CD4-positive, alpha-beta T cell (primary cell): ENCODE measurements around the gene ELMO1. TPM values are rescaled to one million over a fixed set of nuclear protein-coding genes. Genes with fewer than 3 reads are reported as not detected.

Source experiments
- ATAC-seq: fragments of 200-7000 bp; cut with Tn5 transposase; one replicate; pipeline ENCODE4 v1.10.0; 2022; ENCODE audit warnings: mild to moderate bottlenecking; ENCODE audit not compliant: poor library complexity
- CTCF ChIA-PET: fragments of 350-600 bp; sonication (Branson Sonifier 250); formaldehyde crosslinking; loops from one replicate; lab custom pipeline; 2021; ENCODE audit warnings: antibody characterized with exemption, inconsistent platforms; lab: Charles Lee
- POLR2A ChIA-PET: fragments of 350-600 bp; sonication (Branson Sonifier 250); formaldehyde crosslinking; loops from one replicate; lab custom pipeline; 2021; ENCODE audit warnings: antibody characterized with exemption, inconsistent platforms; lab: Charles Lee
- DNase-seq, 14 experiments: peaks; one replicate each; pipeline ENCODE4 v3.0.0-alpha.2; 2013 to 2020; ENCODE audit warnings: mixed read lengths in 2 of 14
- H3K27ac ChIP-seq, 2 donors: one replicate each; pipeline versions ENCODE4 v1.5.1 to v1.7.0; 2013; ENCODE audit warnings: low read length in 2 of 2, low read depth in 1 of 2, mild to moderate bottlenecking in 1 of 2
- H3K27me3 ChIP-seq, 2 experiments: 1 replicate in 1 of 2; 2 replicates in 1 of 2; pipeline versions ENCODE4 v1.6.1 to v1.7.0; 2013; ENCODE audit warnings: low read length in 2 of 2, control low read depth in 1 of 2, mild to moderate bottlenecking in 1 of 2, moderate library complexity in 1 of 2; ENCODE audit not compliant: insufficient read depth in 2 of 2, control insufficient read depth in 1 of 2
- H3K36me3 ChIP-seq: one replicate; pipeline ENCODE4 v1.6.1; 2013; ENCODE audit warnings: low read length, control low read depth; ENCODE audit not compliant: insufficient read depth
- H3K4me1 ChIP-seq: one replicate; pipeline ENCODE4 v1.6.1; 2013; ENCODE audit warnings: low read length, control low read depth; ENCODE audit not compliant: insufficient read depth
- H3K4me3 ChIP-seq: one replicate; pipeline ENCODE4 v1.5.1; 2013; ENCODE audit warnings: mild to moderate bottlenecking, low read length, moderate library complexity
- H3K9me3 ChIP-seq, 2 experiments: 1 replicate in 1 of 2; 2 replicates in 1 of 2; pipeline versions ENCODE4 v1.6.1 to v1.7.0; 2013; ENCODE audit warnings: low read length in 2 of 2, mild to moderate bottlenecking in 2 of 2, control low read depth in 1 of 2, moderate library complexity in 1 of 2; ENCODE audit not compliant: control insufficient read depth in 1 of 2, insufficient read depth in 1 of 2
- H3K27ac Mint-ChIP-seq: one replicate; pipeline ENCODE4 v1.8.0; 2020; ENCODE audit warnings: mixed read lengths
- H3K27me3 Mint-ChIP-seq: one replicate; pipeline ENCODE4 v1.8.0; 2021; ENCODE audit warnings: mixed read lengths
- H3K36me3 Mint-ChIP-seq: one replicate; pipeline ENCODE4 v1.8.0; 2021; ENCODE audit warnings: low read depth, mixed read lengths
- H3K4me1 Mint-ChIP-seq: one replicate; pipeline ENCODE4 v1.8.0; 2021; ENCODE audit warnings: low read depth, mixed read lengths
- H3K4me3 Mint-ChIP-seq: one replicate; pipeline ENCODE4 v1.8.0; 2020; ENCODE audit warnings: mild to moderate bottlenecking, mixed read lengths
- H3K9me3 Mint-ChIP-seq: one replicate; pipeline ENCODE4 v1.8.0; 2020; ENCODE audit warnings: mixed read lengths
- CTCF ChIP-seq: fragments of 200-600 bp; IDR thresholded peaks from one replicate; pipeline ENCODE4 v1.8.0; 2022; ENCODE audit warnings: antibody characterized with exemption, mild to moderate bottlenecking
- intact Hi-C, 2 experiments: fragments of 100-400 bp; cut with DNase I in 1 of 2; cut with micrococcal nuclease in 1 of 2; formaldehyde crosslinking; loops; one replicate each; pipeline versions ENCODE4 v1.15.1 to v1.9.0; 2023 to 2025; cut with DNase I, micrococcal nuclease
- total RNA-seq, 174 experiments: library from RNA in 2 of 174; stranded (reverse) in 2 of 174; gene quantifications; one replicate each; pipeline ENCODE4 v1.2.3 and lab custom pipeline; 2021 to 2026

Gene ELMO1
- total RNA-seq, 2 experiments from 2014 or later, result 117 to 120 TPM

GRCh38 chr7:37097983-37098382 lies 350.7 kb downstream of the ELMO1 start:
- Mint-ChIP-seq H3K4me3 (no peak overlapping the region), H3K9me3 (no peaks in the 10 kb centered on the region), H3K4me1 (peaks cover 42% of the 10 kb centered on the region), H3K27me3 (no peaks in the 10 kb centered on the region), H3K36me3 (peaks cover 52% of the 10 kb centered on the region), H3K27ac (peak overlapping the region; percentile 9)
- CTCF ChIA-PET, result interaction anchor here (0.7 kb wide), 1 partner anchor 427 kb away, joined by 3 read pairs; no protein-coding TSS in a partner anchor
- POLR2A ChIA-PET, result no interaction called here
- TF ChIP-seq CTCF, result no peak
- Histone ChIP-seq H3K9me3 (no peaks in the 10 kb centered on the region), H3K36me3 (peaks cover 27% of the 10 kb centered on the region), H3K4me1 (peaks cover 17% of the 10 kb centered on the region), H3K4me3 (no peak overlapping the region), H3K27me3 (no peaks in the 10 kb centered on the region), H3K27ac (no peak overlapping the region)
- intact Hi-C loops, result no loop called here
- DNase-seq, result no peak
- ATAC-seq, result no peak

GRCh38 chr7:37097276-37097675 lies 351.4 kb downstream of the ELMO1 start:
- H3K27me3 Mint-ChIP-seq, result no peaks in the 10 kb centered on the region
- H3K27ac Mint-ChIP-seq, result no peak overlapping the region
- peaks cover 59% of the 10 kb centered on the region for H3K36me3 Mint-ChIP-seq
- H3K4me3 Mint-ChIP-seq, result no peak overlapping the region
- Histone ChIP-seq H3K27ac (no peak overlapping the region), H3K36me3 (peaks cover 27% of the 10 kb centered on the region), H3K4me1 (peaks cover 17% of the 10 kb centered on the region), H3K9me3 (no peaks in the 10 kb centered on the region), H3K4me3 (no peak overlapping the region), H3K27me3 (no peaks in the 10 kb centered on the region)
- DNase-seq (no peak), ATAC-seq (no peak)
- ChIA-PET POLR2A (no interaction called here), CTCF (no interaction called here)
- peak; percentile 23 for TF ChIP-seq CTCF
- H3K9me3 Mint-ChIP-seq, result no peaks in the 10 kb centered on the region
- intact Hi-C loops, result no loop called here
- peaks cover 35% of the 10 kb centered on the region for H3K4me1 Mint-ChIP-seq

GRCh38 chr7:37096341-37096740 lies 352.3 kb downstream of the ELMO1 start:
- H3K9me3 Mint-ChIP-seq, result no peaks in the 10 kb centered on the region
- H3K27ac Mint-ChIP-seq, result no peak overlapping the region
- H3K4me3 Mint-ChIP-seq, result no peak overlapping the region
- H3K27me3 ChIP-seq, result no peaks in the 10 kb centered on the region
- TF ChIP-seq CTCF, result no peak
- H3K9me3 ChIP-seq, result no peaks in the 10 kb centered on the region
- H3K36me3 ChIP-seq, result peaks cover 27% of the 10 kb centered on the region
- no peak overlapping the region for H3K27ac ChIP-seq
- H3K4me1 Mint-ChIP-seq, result peaks cover 28% of the 10 kb centered on the region
- DNase-seq (no peak), ATAC-seq (no peak)
- intact Hi-C loops, result no loop called here
- CTCF ChIA-PET, result no interaction called here
- H3K4me1 ChIP-seq, result peaks cover 9% of the 10 kb centered on the region
- no peaks in the 10 kb centered on the region for H3K27me3 Mint-ChIP-seq
- no peak overlapping the region for H3K4me3 ChIP-seq
- POLR2A ChIA-PET, result interaction anchor here (0.7 to 1.0 kb wide), 2 partner anchors 83 to 85 kb away, joined by 3 to 4 read pairs; no protein-coding TSS in a partner anchor
- H3K36me3 Mint-ChIP-seq, result peaks cover 68% of the 10 kb centered on the region
